MM.1S (cell line): Measurements from ENCODE around the gene NOD2.

Experiments used
- DNase-seq: peaks from one replicate; pipeline ENCODE4 v3.0.0-alpha.2; 2015
- H2AFZ ChIP-seq: fragments of 300-600 bp; sonication (generic); 2 replicates; pipeline ENCODE4 v1.6.0; 2016; ENCODE audit warnings: antibody characterized with exemption, low read length
- H3F3A ChIP-seq: fragments of 300-600 bp; sonication (generic); 2 replicates; pipeline ENCODE4 v1.6.1; 2016; ENCODE audit warnings: mild to moderate bottlenecking, antibody characterized with exemption, low read length, moderate library complexity, mixed read lengths; ENCODE audit not compliant: insufficient read depth
- H3K27ac ChIP-seq: fragments of 300-600 bp; sonication (generic); 2 replicates; pipeline ENCODE4 v1.5.1; 2016; ENCODE audit warnings: mild to moderate bottlenecking, low read length
- H3K27me3 ChIP-seq: fragments of 300-600 bp; sonication (generic); replicated peaks from 2 replicates; pipeline ENCODE4 v1.6.0; 2016; ENCODE audit warnings: low read length; ENCODE audit not compliant: insufficient read depth
- H3K36me3 ChIP-seq: fragments of 300-600 bp; sonication (generic); replicated peaks from 2 replicates; pipeline ENCODE4 v1.6.1; 2016; ENCODE audit warnings: mild to moderate bottlenecking, low read length, mixed read lengths; ENCODE audit not compliant: insufficient read depth
- H3K4me1 ChIP-seq: fragments of 300-600 bp; sonication (generic); 2 replicates; pipeline ENCODE4 v1.6.1; 2016; ENCODE audit warnings: low read length, mixed read lengths
- H3K4me2 ChIP-seq: fragments of 300-600 bp; sonication (generic); 2 replicates; pipeline ENCODE4 v1.6.0; 2016; ENCODE audit warnings: low read depth, low read length
- H3K4me3 ChIP-seq: fragments of 300-600 bp; sonication (generic); 2 replicates; pipeline ENCODE4 v1.5.1; 2016; ENCODE audit warnings: low read length, mixed read lengths
- H3K79me2 ChIP-seq: fragments of 300-600 bp; sonication (generic); 2 replicates; pipeline ENCODE4 v1.6.1; 2016; ENCODE audit warnings: mixed run types, low read length, mixed read lengths
- H3K9ac ChIP-seq: fragments of 300-600 bp; sonication (generic); 2 replicates; pipeline ENCODE4 v1.6.1; 2016; ENCODE audit warnings: low read length, mixed read lengths
- H3K9me2 ChIP-seq: fragments of 300-600 bp; sonication (generic); replicated peaks from 2 replicates; pipeline ENCODE4 v1.6.1; 2016; ENCODE audit warnings: mild to moderate bottlenecking, low read length, mixed read lengths; ENCODE audit not compliant: insufficient read depth
- H3K9me3 ChIP-seq: fragments of 300-600 bp; sonication (generic); replicated peaks from 2 replicates; pipeline ENCODE4 v1.6.1; 2016; ENCODE audit warnings: mild to moderate bottlenecking, low read length, mixed read lengths; ENCODE audit not compliant: insufficient read depth
- H4K20me1 ChIP-seq: fragments of 300-600 bp; sonication (generic); 2 replicates; pipeline ENCODE4 v1.6.1; 2016; ENCODE audit warnings: mild to moderate bottlenecking, low read length, moderate library complexity, mixed read lengths; ENCODE audit not compliant: insufficient read depth
- EZH2 ChIP-seq: fragments of 300-600 bp; sonication (generic); optimal IDR thresholded peaks from 2 replicates; pipeline ENCODE3; 2017; ENCODE audit warnings: low read depth, mild to moderate bottlenecking, antibody characterized with exemption, low read length, mixed read lengths
- EZH2phosphoT487 ChIP-seq: fragments of 300-600 bp; sonication (generic); IDR thresholded peaks from 2 replicates; pipeline ENCODE4 v1.6.1; 2018; ENCODE audit warnings: antibody characterized with exemption, low read length
- TF ChIP-seq, protein P1 (sequence below): fragments of 300-600 bp; sonication (generic); IDR thresholded peaks from 2 replicates; pipeline ENCODE4 v1.5.1; 2016; ENCODE audit warnings: antibody characterized with exemption, low read length, mixed read lengths

NOD2 gene

DNA sequence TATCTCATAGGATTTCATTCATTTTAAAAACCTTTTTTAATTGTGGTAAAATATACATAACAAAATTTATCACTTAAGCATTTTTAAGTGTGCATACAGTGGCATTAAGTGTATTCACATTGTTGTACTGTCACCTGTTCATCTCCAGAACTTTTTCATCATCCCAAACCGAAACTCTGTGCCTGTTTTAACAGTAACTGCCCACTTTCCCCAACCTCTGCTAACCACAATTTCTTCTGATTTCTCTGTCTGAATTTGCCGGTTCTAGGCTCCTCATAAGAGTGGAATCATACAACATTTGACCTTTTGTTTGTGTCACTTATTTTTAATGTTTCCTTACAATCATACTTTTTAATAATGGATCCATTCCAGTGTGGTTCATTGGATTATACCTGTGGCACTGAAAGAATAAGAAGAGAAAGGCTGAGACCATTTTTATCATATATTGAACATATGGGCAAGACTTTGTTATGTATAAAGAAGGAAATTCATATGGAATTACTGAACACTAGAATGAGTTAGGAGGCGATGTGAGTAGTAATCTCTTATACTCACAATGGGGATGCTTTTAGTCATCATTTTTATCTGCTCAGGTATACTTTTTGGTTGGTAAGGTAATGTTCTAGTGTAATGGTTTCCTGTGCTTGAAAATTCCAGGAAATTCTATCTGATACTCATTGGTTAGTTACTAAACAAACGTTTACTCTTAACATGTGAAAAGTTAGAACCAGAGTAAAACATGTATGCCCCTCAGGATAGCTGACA lies 59.2 kb downstream of the NOD2 start:
- H3K27me3 ChIP-seq, result no peaks in the 10 kb centered on the region
- H4K20me1 ChIP-seq, result no peaks in the 10 kb centered on the region; the same call in 1 of the 2 replicates
- no peaks in the 10 kb centered on the region for H3K9me2 ChIP-seq
- H3F3A ChIP-seq, result no peaks in the 10 kb centered on the region
- no peak overlapping the region for H3K4me2 ChIP-seq
- H3K4me1 ChIP-seq, result peaks cover 4% of the 10 kb centered on the region; the same call in 1 of the 2 replicates
- peaks cover 5% of the 10 kb centered on the region for H3K36me3 ChIP-seq
- H3K79me2 ChIP-seq, result peaks cover 49% of the 10 kb centered on the region
- H3K9ac ChIP-seq, result no peak overlapping the region
- no peaks in the 10 kb centered on the region for H3K9me3 ChIP-seq
- no peak overlapping the region for H3K4me3 ChIP-seq
- no peak for DNase-seq
- H3K27ac ChIP-seq, result no peak overlapping the region
- no peak overlapping the region for H2AFZ ChIP-seq
- TF ChIP-seq EZH2 (no peak), EZH2phosphoT487 (no peak)
- TF ChIP-seq, protein P1, sequence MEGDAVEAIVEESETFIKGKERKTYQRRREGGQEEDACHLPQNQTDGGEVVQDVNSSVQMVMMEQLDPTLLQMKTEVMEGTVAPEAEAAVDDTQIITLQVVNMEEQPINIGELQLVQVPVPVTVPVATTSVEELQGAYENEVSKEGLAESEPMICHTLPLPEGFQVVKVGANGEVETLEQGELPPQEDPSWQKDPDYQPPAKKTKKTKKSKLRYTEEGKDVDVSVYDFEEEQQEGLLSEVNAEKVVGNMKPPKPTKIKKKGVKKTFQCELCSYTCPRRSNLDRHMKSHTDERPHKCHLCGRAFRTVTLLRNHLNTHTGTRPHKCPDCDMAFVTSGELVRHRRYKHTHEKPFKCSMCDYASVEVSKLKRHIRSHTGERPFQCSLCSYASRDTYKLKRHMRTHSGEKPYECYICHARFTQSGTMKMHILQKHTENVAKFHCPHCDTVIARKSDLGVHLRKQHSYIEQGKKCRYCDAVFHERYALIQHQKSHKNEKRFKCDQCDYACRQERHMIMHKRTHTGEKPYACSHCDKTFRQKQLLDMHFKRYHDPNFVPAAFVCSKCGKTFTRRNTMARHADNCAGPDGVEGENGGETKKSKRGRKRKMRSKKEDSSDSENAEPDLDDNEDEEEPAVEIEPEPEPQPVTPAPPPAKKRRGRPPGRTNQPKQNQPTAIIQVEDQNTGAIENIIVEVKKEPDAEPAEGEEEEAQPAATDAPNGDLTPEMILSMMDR, result no peak

DNA sequence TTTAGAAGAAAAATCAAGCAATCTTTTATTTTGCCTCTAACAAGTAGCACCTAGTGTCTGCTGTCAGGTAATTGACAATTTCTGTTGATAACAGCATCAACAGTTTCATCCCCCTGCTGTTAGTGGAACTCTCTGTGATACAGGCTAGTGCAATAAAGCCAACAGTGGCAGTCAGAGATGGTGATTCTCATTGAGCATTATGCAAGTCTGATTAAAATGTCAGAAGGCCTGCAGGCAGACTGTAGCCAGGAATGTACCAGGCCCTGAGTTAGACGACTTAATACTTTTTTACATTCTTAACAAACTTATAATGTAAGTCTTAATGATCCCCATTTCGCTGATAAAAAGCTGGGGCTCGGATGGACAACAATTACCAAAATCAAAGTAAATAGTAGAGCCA lies 63.1 kb downstream of the NOD2 start:
- DNase-seq, result no peak
- H3K9me2 ChIP-seq, result no peaks in the 10 kb centered on the region

GRCh38 chr16:50761267-50761666 lies 67.9 kb downstream of the NOD2 start:
- H3K4me2 ChIP-seq, result no peak overlapping the region

More for the DNA sequence above, 63.1 kb downstream of the NOD2 start:
- peaks cover 65% of the 10 kb centered on the region for H3K79me2 ChIP-seq
- H3K27ac ChIP-seq, result no peak overlapping the region
- no peaks in the 10 kb centered on the region for H3F3A ChIP-seq
- no peak overlapping the region for H3K4me2 ChIP-seq
- no peaks in the 10 kb centered on the region for H3K9me3 ChIP-seq
- H4K20me1 ChIP-seq, result no peaks in the 10 kb centered on the region; the same call in 1 of the 2 replicates
- H3K4me1 ChIP-seq, result no peaks in the 10 kb centered on the region
- no peak overlapping the region for H3K4me3 ChIP-seq
- no peaks in the 10 kb centered on the region for H3K27me3 ChIP-seq
- no peak overlapping the region for H3K9ac ChIP-seq
- TF ChIP-seq EZH2 (no peak), EZH2phosphoT487 (no peak)
- TF ChIP-seq, protein P1, result no peak
- peaks cover 5% of the 10 kb centered on the region for H3K36me3 ChIP-seq
- H2AFZ ChIP-seq, result no peak overlapping the region

More at GRCh38 chr16:50761267-50761666, 67.9 kb downstream of the NOD2 start:
- Histone ChIP-seq H3K79me2 (peaks cover 93% of the 10 kb centered on the region), H3K9me2 (no peaks in the 10 kb centered on the region), H3K4me1 (no peaks in the 10 kb centered on the region), H4K20me1 (no peaks in the 10 kb centered on the region; the same call in 1 of the 2 replicates), H3K36me3 (no peaks in the 10 kb centered on the region; the same call in 1 of the 2 replicates), H3K4me3 (no peak overlapping the region), H3K27ac (no peak overlapping the region), H3F3A (no peaks in the 10 kb centered on the region), H3K27me3 (no peaks in the 10 kb centered on the region), H3K9me3 (no peaks in the 10 kb centered on the region), H2AFZ (no peak overlapping the region), H3K9ac (no peak overlapping the region)
- no peak for DNase-seq
- TF ChIP-seq EZH2phosphoT487 (no peak), EZH2 (no peak)
- TF ChIP-seq, protein P1, result no peak
